NOMO-1 (cell line): ENCODE results near the gene TLCD4.
A peak's percentile ranks its signal among the peaks of the same experiment; 100 is the strongest.

ENCODE experiments used
- DNase-seq, 2 experiments: peaks; one replicate each; lab custom pipeline; 2025; ENCODE audit not compliant: unreplicated experiment in 2 of 2; lab: John Stamatoyannopoulos, UW

The TLCD4 gene

GRCh38 chr1:95094923-95095322 lies 22.2 kb upstream of the TLCD4 start:
- DNase-seq = no peak

- DNase-seq = peak; percentile 68 to 93
Measured at GRCh38 chr1:95095833-95096217, 21.3 kb upstream of the TLCD4 start.

- no peak for DNase-seq
Measured at GRCh38 chr1:95096218-95096841, 20.8 kb upstream of the TLCD4 start.

- DNase-seq = no peak
Measured at GRCh38 chr1:95097426-95097825, 19.7 kb upstream of the TLCD4 start.

GRCh38 chr1:95098196-95098595 lies 19.0 kb upstream of the TLCD4 start:
- DNase-seq = peak; percentile 30 to 57

GRCh38 chr1:95108792-95109191 lies 8.4 kb upstream of the TLCD4 start:
- no peak for DNase-seq

GRCh38 chr1:95111014-95111413 lies 6.1 kb upstream of the TLCD4 start:
- DNase-seq = no peak

GRCh38 chr1:95113684-95114083 lies 3.5 kb upstream of the TLCD4 start:
- DNase-seq = no peak

- DNase-seq = no peak
Measured at GRCh38 chr1:95115708-95116137, 1.4 kb upstream of the TLCD4 start.

- DNase-seq = peak; percentile 60 to 61
Measured at GRCh38 chr1:95116580-95117206, 462 bp upstream of the TLCD4 start.

- no peak for DNase-seq
Measured at GRCh38 chr1:95118067-95118499, 928 bp downstream of the TLCD4 start.

GRCh38 chr1:95118710-95119109 lies 1.6 kb downstream of the TLCD4 start:
- DNase-seq = no peak

GRCh38 chr1:95119273-95119672 lies 2.1 kb downstream of the TLCD4 start:
- no peak for DNase-seq

- DNase-seq = no peak
Measured at GRCh38 chr1:95122151-95122697, 5.1 kb downstream of the TLCD4 start.

GRCh38 chr1:95124342-95124741 lies 7.2 kb downstream of the TLCD4 start:
- no peak for DNase-seq

- no peak for DNase-seq
Measured at GRCh38 chr1:95126366-95126765, 9.2 kb downstream of the TLCD4 start.

GRCh38 chr1:95126846-95127245 lies 9.7 kb downstream of the TLCD4 start:
- no peak for DNase-seq

- DNase-seq = no peak
Measured at GRCh38 chr1:95127380-95127779, 10.2 kb downstream of the TLCD4 start.

- DNase-seq = no peak
Measured at GRCh38 chr1:95132762-95133161, 15.6 kb downstream of the TLCD4 start.

- no peak for DNase-seq
Measured at GRCh38 chr1:95133687-95134086, 16.5 kb downstream of the TLCD4 start.

- no peak for DNase-seq
Measured at GRCh38 chr1:95138223-95138622, 21.1 kb downstream of the TLCD4 start.

GRCh38 chr1:95139039-95139438 lies 21.9 kb downstream of the TLCD4 start:
- DNase-seq = no peak
